ENCODE data around the gene SLC10A3.
"Not testable (repeated sequence)": the region's sequence is repeated elsewhere in the genome, so short reads cannot be mapped to it uniquely, and the experiment has no call there.

Gene SLC10A3

GRCh38 chrX:154507673-154508383 is 17.4 kb upstream of the SLC10A3 start:
- DNase-seq = no peak

- no peak for DNase-seq
These were observed 16.3 kb upstream of the SLC10A3 start for GRCh38 chrX:154506483-154507332.

GRCh38 chrX:154505734-154506133 is 15.3 kb upstream of the SLC10A3 start:
- DNase-seq = no peak

GRCh38 chrX:154502989-154503388 is 12.6 kb upstream of the SLC10A3 start:
- DNase-seq = no peak

- no peak for DNase-seq
These were observed 11.7 kb upstream of the SLC10A3 start for GRCh38 chrX:154502098-154502497.

- DNase-seq = not testable (repeated sequence)
These were observed 11.0 kb upstream of the SLC10A3 start for GRCh38 chrX:154501423-154501822.

- DNase-seq = not testable (repeated sequence)
These were observed 6.2 kb upstream of the SLC10A3 start for GRCh38 chrX:154496591-154497137.

- DNase-seq = no peak
These were observed 5.1 kb upstream of the SLC10A3 start for GRCh38 chrX:154495472-154495922.

- DNase-seq = no peak
These were observed 4.3 kb upstream of the SLC10A3 start for GRCh38 chrX:154494715-154495114.

GRCh38 chrX:154490021-154490413 is 412 bp downstream of the SLC10A3 start:
- DNase-seq = peak; percentile 15

- no peak for DNase-seq
These were observed 1.2 kb downstream of the SLC10A3 start for GRCh38 chrX:154489182-154489581.

- DNase-seq = no peak
These were observed 1.9 kb downstream of the SLC10A3 start for GRCh38 chrX:154488336-154489075.

GRCh38 chrX:154487518-154488290 is 2.7 kb downstream of the SLC10A3 start:
- DNase-seq = no peak

- DNase-seq = peak; percentile 58
These were observed 3.8 kb downstream of the SLC10A3 start, which contains the start of gene UBL4A for GRCh38 chrX:154486396-154487207. Gene UBL4A, minus strand, starts transcription at chrX:154486615. Its CDS starts 31 bp downstream, at chrX:154486584.

GRCh38 chrX:154486052-154486395 is 4.4 kb downstream of the SLC10A3 start:
- peak; percentile 29 for DNase-seq

GRCh38 chrX:154485150-154486051 is 5.0 kb downstream of the SLC10A3 start:
- DNase-seq = no peak

GRCh38 chrX:154484255-154485149 is 5.9 kb downstream of the SLC10A3 start:
- no peak for DNase-seq

- no peak for DNase-seq
These were observed 7.1 kb downstream of the SLC10A3 start for GRCh38 chrX:154483325-154483724.

GRCh38 chrX:154482786-154483185 is 7.6 kb downstream of the SLC10A3 start:
- no peak for DNase-seq

Measured in activated naive CD4-positive, alpha-beta T cell treated with Interleukin-2 at 50 U/mL for 16 hours (primary cell).